ENCODE data around the gene SUPT5H. TPM values are rescaled to one million over a fixed set of nuclear protein-coding genes. Genes with fewer than 3 reads are reported as not detected.

Gene SUPT5H
- total RNA-seq, 2 experiments from 2014 or later = 127 to 141 TPM

DNA sequence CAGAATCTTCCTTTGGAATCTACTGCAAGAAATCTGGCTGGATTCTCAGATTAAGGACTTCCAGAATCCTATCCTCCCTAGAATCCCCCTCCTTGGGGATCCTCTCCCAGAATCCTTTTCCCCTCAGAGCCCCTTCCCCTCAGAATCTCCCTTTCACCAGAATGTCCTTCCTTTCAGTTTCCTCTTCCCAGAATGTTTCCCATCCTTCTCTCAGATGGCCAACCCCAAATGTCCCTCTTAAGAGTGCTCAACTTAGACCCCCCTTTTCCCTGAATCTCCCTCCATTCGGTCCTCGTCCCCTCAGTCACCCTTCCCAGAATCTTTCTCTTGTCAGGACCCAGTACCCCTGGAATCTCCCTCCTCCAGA is 9.0 kb upstream of the SUPT5H start:
- CTCF ChIA-PET = interaction anchor here (0.6 to 1.6 kb wide), 14 partner anchors 9 to 236 kb away, joined by 3 to 15 read pairs (median 4); partner anchors contain the start of genes EID2B, PLEKHG2 and SUPT5H
- peak overlapping the region; percentile 100 for H3K4me3 Mint-ChIP-seq
- peak overlapping the region; percentile 99 for H3K27ac Mint-ChIP-seq
- DNase-seq (no peak), ATAC-seq (no peak)
- no peaks in the 10 kb centered on the region for H3K9me3 Mint-ChIP-seq
- intact Hi-C loops (cut with micrococcal nuclease) = loop anchor here (1.0 kb wide), 1 partner anchor 9 kb away; the partner anchor contains the start of gene SUPT5H
- H3K36me3 Mint-ChIP-seq (ENCODE audit: low read depth) = peaks cover 37% of the 10 kb centered on the region
- POLR2A ChIA-PET = interaction anchor here (0.5 to 5.9 kb wide), 41 partner anchors 9 to 317 kb away, joined by 3 to 137 read pairs (median 5); partner anchors contain the start of genes EID2, EID2B, GMFG and MED29
- TF ChIP-seq CTCF (IDR thresholded peaks at IDR 0.05) = no peak
- no peaks in the 10 kb centered on the region for H3K27me3 Mint-ChIP-seq
- H3K4me1 Mint-ChIP-seq (ENCODE audit: low read depth) = peaks cover 42% of the 10 kb centered on the region

DNA sequence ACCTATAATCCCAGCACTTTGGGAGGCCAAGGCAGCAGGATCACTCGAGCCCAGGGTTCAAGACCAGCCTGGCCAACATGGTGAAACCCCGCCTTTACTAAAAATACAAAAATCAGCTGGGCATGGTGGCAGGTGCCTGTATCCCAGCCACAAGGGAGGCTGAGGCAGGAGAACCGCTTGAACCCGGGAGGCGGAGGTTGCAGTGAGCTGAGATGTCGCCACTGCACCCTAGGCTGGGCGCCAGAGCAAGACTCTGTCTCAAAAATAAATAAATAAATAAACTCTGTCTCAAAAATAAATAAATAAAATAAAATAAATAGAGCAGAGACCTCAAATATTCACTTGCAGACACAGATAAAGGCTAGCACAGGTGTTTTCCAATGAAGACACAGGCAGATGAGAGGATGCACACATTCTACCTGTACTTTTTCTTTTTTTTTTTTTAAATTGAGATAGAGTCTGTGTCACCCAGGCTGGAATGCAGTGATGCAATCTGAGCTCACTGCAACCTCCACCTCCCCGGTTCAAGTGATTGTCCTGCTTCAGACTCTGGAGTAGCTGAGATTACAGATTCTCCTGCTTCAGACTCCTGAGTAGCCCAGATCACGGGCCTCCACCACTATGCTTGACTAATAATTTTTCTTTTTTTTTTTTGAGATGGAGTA is 7.0 kb upstream of the SUPT5H start:
- H3K36me3 Mint-ChIP-seq (ENCODE audit: low read depth) = peaks cover 27% of the 10 kb centered on the region
- H3K27ac Mint-ChIP-seq = no peak overlapping the region
- ATAC-seq (no peak), DNase-seq (no peak)
- POLR2A ChIA-PET = interaction anchor here (1.6 kb wide), 1 partner anchor 8 kb away, joined by 4 read pairs; no protein-coding TSS in a partner anchor
- H3K27me3 Mint-ChIP-seq = no peaks in the 10 kb centered on the region
- H3K9me3 Mint-ChIP-seq = no peaks in the 10 kb centered on the region
- intact Hi-C loops (cut with micrococcal nuclease) = no loop called here
- CTCF ChIA-PET = interaction anchor here (0.9 to 4.1 kb wide), 4 partner anchors 26 to 101 kb away, joined by 4 to 16 read pairs (median 6); partner anchors contain the start of genes EID2B and PLEKHG2
- no peak overlapping the region for H3K4me3 Mint-ChIP-seq
- no peak for TF ChIP-seq CTCF (IDR thresholded peaks at IDR 0.05)
- H3K4me1 Mint-ChIP-seq (ENCODE audit: low read depth) = peaks cover 31% of the 10 kb centered on the region

DNA sequence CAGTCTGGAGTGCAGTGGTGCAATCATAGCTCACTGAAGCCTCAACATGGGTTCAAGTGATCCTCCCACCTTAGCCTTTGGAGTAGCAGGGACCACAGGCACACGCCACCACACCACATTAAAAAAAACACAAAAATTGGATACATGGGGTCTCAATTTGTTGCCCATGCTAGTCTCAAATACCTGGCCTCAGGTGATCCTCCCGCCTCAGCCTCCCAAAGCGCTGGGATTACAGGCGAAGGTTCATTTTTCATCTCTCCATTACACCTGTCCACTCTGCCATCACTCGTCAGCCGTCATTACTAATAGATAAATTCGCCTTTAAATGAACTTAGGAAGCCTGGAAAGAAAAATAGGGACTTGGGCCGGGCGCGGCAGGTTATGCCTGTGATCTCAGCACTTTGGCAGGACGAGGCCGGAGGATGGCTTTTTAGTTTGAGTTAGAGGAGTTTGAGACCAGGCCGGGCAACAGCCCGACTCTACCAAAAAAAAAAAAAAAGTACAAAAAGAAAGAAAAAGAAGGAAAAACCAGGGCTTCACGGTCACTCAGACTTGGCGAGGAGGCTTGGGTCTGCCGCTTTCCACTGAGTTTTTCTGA is 685 bp upstream of the SUPT5H start:
- POLR2A ChIA-PET = interaction anchor here (0.8 to 6.1 kb wide), 15 partner anchors 11 to 94 kb away, joined by 3 to 137 read pairs (median 3); partner anchors contain the start of genes DLL3, EID2B, RPS16 and SELENOV

GRCh38 chr19:39446365-39447084 is 1.1 kb downstream of the SUPT5H start:
- DNase-seq = peak; percentile 24
- peaks cover 62% of the 10 kb centered on the region for H3K36me3 Mint-ChIP-seq (ENCODE audit: low read depth)
- TF ChIP-seq CTCF (IDR thresholded peaks at IDR 0.05) = no peak
- peaks cover 2% of the 10 kb centered on the region for H3K9me3 Mint-ChIP-seq
- peaks cover 47% of the 10 kb centered on the region for H3K4me1 Mint-ChIP-seq (ENCODE audit: low read depth)
- peak overlapping the region; percentile 100 for H3K4me3 Mint-ChIP-seq
- intact Hi-C loops (cut with micrococcal nuclease) = loop anchor here (5.0 kb wide), 1 partner anchor 76 kb away; no protein-coding TSS in a partner anchor
- no peak for ATAC-seq
- peak overlapping the region; percentile 99 for H3K27ac Mint-ChIP-seq
- H3K27me3 Mint-ChIP-seq = no peaks in the 10 kb centered on the region
- ChIA-PET CTCF (interaction anchor here (0.9 to 2.9 kb wide), 3 partner anchors 28 to 86 kb away, joined by 4 to 12 read pairs (median 7); partner anchors contain the start of gene EID2B), POLR2A (interaction anchor here (0.8 to 6.1 kb wide), 16 partner anchors 9 to 93 kb away, joined by 3 to 137 read pairs (median 4); partner anchors contain the start of genes EID2, EID2B and RPS16)

More for the DNA sequence above, 685 bp upstream of the SUPT5H start:
- Mint-ChIP-seq H3K9me3 (peaks cover 2% of the 10 kb centered on the region), H3K36me3 (ENCODE audit: low read depth) (peaks cover 54% of the 10 kb centered on the region), H3K4me3 (peak overlapping the region; percentile 100), H3K27me3 (no peaks in the 10 kb centered on the region), H3K4me1 (ENCODE audit: low read depth) (peaks cover 39% of the 10 kb centered on the region), H3K27ac (peak overlapping the region; percentile 99)
- DNase-seq (no peak), ATAC-seq (no peak)
- no peak for TF ChIP-seq CTCF (IDR thresholded peaks at IDR 0.05)
- intact Hi-C loops (cut with micrococcal nuclease) = loop anchor here (1.0 to 5.0 kb wide), 3 partner anchors 8 to 88 kb away; partner anchors contain the start of gene EID2B
- CTCF ChIA-PET = interaction anchor here (1.0 to 1.7 kb wide), 4 partner anchors 9 to 88 kb away, joined by 3 to 7 read pairs (median 4); partner anchors contain the start of genes EID2B and RPS16

Measured in activated CD8-positive, alpha-beta T cell treated with anti-CD3 and anti-CD28 coated beads for 36 hours (primary cell).